ENCODE data around the gene ARHGAP31. TPM values are rescaled to one million over a fixed set of nuclear protein-coding genes. Genes with fewer than 3 reads are reported as not detected.

ARHGAP31 gene
- total RNA-seq, 1 experiment from 2014 or later = 1.4 TPM

DNA sequence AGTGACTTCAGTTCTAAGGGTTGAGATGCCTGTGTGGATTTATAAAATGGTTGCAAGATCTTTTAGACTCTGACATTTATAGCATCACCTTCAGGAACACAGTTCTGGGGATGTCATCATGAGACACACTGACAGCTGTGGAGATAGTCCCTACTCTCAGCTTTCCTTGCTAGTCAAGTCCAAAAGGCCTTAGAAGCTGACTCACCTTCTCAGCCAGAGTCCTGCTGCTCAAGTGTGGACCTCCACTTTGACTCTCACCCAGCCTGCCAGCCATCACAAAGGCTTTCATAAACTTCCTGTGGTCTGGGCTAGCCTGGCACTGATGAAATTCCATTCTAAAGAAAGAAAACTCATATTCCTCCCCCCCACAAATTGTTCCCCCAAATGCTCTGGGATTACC lies 124.5 kb downstream of the ARHGAP31 start:
- DNase-seq (ENCODE audit: extremely low read depth, low read depth) = no peak

DNA sequence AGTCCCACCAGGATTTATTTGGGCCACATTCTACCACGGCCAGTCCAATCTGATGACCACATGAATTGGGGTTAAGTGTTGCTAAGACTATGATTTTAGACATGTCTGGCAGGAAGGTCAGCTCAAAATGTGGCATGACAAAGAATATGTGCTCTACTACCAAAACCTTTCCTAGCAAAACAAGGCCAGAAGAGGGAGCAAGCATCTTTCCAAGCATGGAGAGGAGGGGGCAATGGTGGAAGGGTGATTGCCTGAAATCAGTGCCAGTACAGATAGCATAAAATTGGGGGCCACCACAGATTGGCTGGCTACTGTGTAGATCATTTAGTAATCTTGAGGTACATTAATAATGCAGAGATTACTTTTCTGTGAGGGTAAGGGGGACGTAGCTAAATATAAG lies 126.0 kb downstream of the ARHGAP31 start:
- DNase-seq (ENCODE audit: extremely low read depth, low read depth) = no peak

DNA sequence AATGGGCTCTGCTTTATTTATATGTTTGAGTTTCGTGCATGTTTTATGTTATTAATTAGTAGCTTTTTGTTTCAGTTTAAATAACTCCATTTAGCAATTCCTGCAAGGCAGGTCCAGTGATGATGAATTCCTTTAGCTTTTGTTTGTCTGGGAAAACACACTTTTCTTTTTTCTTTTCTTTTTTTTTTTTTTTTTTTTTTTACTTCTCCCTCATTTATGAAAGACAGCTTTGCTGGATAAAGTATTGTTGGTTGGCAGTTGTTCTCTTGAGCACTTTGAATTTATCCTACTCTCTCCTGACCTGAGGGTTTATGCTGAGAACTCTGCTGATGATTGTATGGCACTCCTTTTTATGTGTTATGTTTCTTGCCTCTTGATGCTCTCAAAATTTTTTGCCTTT lies 133.5 kb downstream of the ARHGAP31 start:
- DNase-seq (ENCODE audit: extremely low read depth, low read depth) = no peak

DNA sequence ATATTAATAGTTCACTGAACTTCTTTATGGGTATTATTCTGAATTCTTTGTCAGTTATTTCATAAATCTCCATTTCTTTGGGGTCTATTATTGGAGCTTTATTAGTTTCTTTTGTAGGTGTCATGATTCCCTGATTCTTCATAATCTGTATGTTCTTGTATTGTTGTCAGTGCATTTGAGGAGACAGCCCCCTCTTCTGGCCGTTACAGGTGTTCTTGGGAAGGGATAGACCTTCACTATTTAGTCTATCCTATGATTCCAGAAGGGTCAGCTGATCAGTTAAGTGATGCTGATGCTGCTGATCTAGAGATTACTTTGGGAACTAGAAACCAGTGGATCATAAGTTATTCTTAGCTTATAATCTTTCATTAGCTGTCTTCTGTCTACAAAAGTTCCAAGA lies 134.4 kb downstream of the ARHGAP31 start:
- no peak for DNase-seq (ENCODE audit: extremely low read depth, low read depth)

DNA sequence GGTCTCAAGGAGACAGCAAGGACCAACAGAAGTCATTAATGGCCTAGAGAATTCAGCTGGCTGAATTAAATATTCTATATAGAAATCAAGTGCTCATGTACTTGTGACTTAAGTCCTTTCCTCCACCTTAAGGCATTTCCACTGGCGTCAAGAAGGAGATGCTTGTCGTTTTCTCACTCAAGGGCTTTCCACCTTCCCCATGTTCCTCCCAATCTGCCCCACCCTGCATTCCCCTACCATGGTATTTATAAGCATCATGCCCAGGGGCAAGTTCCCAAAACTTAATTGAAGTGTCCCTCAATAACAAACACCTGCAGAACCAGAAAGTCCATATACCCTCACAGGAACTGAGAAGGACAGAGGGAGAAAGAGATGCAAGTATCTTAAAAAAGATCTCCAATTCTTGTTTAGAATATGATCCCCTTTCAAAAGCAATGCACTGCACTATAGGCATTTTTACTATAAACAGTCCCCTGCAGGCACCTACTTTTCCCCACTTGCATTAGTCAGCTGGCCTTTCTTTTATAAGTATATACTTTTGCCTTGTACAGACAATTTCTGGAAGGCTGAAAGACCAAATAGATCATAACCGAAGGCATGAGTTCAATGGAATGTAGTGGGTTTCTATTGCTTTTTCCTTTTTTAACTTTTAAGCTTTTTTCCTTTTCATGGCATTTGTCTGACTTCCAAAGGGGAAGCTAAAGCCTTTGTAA lies 139.6 kb downstream of the ARHGAP31 start:
- no peak for DNase-seq (ENCODE audit: extremely low read depth, low read depth)

DNA sequence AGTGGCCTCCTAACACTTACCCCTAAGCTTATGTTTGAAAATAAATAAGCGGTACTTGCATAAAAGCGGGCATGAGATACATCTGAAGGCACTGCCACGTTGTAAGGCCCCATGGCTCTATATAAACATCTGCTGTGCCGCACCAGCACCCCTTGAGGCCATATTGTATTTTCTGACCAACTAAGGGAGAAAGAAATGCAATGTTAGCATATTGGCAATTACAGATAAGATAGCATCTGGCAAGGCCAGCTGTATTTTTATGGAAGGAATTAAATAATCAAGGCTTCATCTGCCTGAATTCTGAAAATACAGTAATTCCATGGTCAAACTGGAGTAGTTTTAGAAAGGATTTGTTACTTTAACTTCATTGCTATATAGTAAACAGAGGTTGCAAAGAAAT lies 140.5 kb downstream of the ARHGAP31 start:
- DNase-seq (ENCODE audit: extremely low read depth, low read depth) = no peak

DNA sequence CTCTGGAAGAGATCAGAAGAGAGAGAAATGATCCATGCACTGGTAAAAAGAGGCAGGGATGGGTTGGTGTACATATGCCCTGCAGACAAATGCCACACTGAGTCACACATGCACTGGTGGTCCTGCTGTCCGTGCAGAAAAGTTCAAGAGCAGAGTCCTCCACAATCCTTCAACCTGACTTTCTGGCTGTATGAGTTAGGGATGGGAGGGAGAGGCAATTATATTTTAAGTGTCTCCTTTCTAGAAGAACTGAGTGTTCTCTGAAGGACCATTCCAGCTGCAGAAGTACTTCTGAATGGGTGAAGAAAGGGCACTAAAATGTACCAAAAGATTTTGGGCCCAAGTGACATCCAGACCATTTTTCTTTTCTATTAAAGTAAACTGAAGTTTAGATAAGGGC lies 142.8 kb downstream of the ARHGAP31 start:
- no peak for DNase-seq (ENCODE audit: extremely low read depth, low read depth)

DNA sequence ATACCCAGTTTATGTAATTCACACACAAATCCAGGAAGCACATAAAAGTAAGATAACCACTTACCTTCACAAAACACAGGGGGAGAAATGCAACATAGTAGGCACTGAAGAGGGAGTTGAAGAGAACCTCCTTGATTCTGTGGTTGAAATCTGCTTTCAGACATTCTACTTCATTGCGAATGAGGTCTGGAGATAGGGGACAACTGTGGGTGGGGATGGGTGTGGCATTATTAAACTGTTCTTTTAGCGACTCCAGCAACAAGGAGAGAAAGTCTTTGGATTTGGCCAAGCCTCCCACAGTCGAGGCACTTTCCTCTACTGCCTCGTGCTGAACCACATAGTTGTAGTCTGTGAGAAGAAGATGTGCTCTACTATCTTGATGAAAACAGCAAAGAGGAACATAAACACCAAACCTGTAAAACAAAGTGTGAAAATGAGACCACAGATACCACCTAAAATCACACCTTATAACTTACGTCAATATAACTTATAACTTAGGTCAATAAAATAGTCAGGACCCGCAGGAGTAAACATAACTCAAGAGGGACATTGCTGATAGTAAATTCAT lies 143.6 kb downstream of the ARHGAP31 start:
- DNase-seq (ENCODE audit: extremely low read depth, low read depth) = no peak

DNA sequence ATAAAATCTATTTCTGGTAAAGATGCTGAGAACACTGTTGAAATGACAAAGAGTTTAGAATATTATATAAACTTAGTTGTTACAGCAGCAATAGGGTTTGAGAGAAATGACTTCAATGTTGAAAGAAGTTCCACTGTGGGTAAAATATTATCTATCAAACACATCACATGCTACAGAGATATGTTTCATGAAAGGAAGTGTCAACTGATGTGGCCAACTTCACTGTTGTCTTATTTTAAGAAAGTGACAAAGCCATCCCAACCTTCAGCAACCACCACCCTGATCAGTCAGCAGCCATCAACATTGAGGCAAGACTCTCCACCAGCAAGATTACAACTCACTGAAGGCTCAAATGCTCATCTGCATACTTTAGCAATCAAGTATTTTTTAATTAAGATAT lies 149.0 kb downstream of the ARHGAP31 start:
- DNase-seq (ENCODE audit: extremely low read depth, low read depth) = no peak

DNA sequence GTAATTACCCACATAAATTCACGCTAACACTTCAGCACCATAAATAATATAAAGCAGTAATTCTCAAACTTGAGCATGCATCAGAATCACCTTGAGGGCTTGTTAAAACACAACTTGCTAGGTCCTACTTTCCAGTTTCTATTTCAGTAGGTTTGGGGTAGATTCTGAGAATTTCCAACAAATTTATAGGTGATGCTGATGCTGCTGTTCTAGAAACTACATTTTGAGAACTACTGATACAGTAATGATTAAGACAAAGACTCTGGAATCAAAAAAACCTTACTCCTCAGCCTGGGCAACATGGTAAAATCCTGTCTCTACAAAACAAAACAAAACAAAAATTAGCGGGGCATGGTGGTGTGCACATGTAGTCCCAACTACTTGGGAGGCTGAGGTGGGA lies 150.4 kb downstream of the ARHGAP31 start:
- no peak for DNase-seq (ENCODE audit: extremely low read depth, low read depth)

DNA sequence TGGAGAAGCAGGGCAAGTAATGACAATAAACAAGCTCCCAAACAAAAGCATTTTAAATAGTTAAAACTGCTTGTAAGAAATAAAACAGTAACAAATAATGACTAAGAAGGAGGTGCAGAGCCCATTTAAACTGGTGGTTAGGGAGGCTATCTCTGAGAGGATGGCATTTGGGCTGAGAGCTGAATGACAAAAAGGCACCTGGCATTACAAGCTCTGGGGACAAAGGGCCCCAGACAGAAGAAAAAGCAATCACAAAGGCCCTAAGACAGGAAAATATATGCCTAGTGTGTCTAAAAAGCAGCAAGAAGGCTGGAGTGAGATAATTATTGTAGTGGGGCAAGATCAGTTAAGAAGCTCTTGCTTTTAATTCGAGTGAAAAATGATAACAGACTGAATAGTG lies 159.6 kb downstream of the ARHGAP31 start:
- no peak for DNase-seq (ENCODE audit: extremely low read depth, low read depth)

DNA sequence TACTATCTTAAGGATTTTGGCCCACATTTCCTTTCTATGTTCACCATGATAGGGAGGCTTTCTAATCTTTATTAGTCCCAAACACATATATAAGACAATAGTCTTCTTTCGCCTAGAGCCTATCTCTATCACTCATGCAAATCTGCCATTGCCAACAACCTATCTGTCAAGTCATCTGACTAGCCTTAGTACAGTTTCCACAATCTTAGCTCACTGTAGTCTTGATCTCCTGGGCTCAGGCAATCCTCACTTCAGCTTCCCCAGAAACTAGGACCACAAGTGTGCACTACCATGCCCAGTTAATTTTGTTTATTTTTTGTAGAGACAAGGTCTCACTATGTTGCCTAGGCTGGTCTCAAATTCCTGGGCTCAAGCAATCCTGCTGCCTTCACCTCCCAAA lies 162.3 kb downstream of the ARHGAP31 start:
- DNase-seq (ENCODE audit: extremely low read depth, low read depth) = no peak

DNA sequence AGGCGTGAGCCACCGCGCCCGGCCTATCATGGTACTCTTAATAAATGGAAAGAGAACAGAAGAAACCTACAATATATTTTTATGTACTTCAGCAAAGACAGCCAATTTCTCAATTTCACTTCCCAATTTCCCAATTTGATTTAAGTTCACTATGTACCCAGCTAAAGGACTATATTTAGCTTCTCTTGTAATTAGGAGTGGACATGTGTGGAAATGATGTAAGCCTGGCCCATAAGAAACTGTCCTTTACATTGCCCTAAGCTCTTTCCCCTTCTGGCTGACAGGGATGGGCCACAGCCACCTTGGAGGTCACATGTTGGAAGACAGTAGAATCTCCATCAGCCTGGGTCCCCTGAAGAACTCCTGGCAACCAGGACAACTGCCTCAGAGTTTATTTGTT lies 163.1 kb downstream of the ARHGAP31 start:
- DNase-seq (ENCODE audit: extremely low read depth, low read depth) = no peak

DNA sequence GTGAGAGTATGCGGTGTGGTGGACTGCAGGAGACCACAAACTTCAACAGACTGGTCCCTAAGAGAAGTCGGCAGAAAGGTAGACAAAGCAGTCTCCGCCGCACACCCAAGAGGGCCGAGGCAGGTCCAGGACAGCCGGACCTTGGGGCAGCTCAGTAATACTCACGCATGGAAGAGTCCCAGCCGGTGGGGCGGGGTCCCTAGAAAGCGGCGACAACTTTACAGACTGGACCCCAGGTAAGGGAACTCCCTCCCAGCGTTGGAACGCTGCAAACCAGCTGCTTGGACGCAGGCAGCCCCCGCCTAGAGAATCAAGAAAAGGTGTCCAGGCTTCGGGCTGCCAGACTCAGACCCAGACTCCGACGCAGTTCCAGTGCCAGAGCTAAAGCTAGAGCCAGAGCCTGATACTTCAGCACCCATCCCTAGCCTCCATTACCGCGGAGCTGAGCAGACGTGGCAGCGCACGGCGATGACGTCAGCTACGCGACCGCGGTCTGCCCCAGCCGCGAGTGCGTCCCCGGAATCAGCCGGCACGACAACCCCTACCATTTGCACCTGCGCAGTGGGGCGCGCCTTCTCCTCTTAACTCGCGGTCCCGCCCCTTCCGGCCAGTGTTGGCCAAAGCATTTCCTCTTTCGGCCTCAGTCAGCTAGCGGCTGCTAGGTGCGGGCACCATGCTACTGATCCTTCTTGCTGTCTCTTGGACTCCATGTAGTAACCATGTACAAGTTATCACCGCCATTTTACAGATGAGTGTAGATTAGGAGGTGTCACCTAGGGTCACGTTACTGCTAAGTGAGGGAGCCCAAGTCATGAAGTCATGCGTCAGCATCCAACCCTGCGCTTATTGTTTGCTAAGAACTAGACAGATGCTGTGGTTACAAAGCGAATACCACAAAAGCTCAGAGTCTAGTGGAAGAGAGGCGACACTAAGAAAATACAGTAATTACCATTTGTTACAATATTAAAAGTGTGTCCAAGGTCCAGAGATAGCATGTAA lies 169.3 kb downstream of the ARHGAP31 start, which contains the start of gene TMEM39A:
TMEM39A (minus strand) TSS at position 445 of the 999 bp plus-strand sequence. CDS start 1,541 bp downstream, outside the sequence.
- peak; percentile 95 for DNase-seq (ENCODE audit: extremely low read depth, low read depth)

DNA sequence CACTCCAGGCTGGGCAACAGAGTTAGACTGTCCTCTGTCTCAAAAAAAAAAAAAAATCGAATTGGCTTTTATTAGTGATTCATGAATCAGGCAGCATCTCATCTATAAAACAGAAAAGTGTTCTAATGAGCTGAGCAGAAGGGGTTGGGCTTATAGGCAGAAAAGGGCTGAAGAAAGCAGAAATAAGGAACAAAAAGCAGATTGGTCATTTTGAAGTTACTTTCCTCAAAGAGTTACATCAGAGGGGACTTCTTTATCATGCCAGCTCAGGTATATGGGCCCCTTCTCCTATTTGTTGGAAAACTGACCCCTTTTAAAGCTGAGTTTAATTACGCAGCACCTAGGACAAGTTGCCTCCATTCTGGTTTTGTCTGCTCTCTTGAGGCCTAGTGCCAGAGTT lies 173.9 kb downstream of the ARHGAP31 start:
- DNase-seq (ENCODE audit: extremely low read depth, low read depth) = no peak

DNA sequence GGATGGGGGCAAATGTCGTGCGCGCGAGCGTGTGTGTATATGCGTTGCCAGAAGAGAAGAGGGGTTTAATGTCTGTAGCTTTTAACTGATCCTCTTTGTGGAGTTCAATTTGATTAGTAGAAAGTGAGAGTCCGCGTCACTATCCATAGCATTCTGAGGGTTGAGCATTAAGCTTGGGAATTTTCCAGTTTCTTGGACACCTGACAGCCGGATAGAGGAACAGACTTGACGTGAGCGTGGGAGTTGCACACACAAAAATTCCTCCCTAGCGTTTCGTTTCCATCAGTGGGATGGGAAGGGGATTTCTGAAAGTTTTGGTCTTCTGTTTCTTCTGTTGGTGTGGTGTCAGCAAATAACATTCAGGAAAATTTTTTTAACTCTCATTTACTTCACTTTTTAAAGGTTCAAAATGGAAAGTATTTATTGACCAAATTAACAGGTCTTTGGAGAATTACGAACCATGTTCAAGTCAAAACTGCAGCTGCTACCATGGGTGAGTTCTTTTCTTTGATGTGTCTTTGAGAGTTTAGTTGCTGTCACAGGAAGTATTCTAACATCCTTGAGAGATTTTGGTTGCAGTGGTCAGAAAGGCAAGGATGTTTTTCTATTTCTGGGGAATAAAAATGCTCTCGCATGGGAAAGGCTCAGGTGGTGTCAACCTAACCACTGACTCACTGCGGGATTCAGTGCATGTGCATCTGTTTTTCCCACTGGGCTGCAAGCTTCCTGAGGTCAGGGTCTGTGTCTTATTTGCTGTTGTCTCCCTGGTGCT lies 175.4 kb downstream of the ARHGAP31 start:
- DNase-seq (ENCODE audit: extremely low read depth, low read depth) = no peak
